ENCODE measurements around the gene NOL7.
A peak's percentile ranks its signal among the peaks of the same experiment; 100 is the strongest.

DNA sequence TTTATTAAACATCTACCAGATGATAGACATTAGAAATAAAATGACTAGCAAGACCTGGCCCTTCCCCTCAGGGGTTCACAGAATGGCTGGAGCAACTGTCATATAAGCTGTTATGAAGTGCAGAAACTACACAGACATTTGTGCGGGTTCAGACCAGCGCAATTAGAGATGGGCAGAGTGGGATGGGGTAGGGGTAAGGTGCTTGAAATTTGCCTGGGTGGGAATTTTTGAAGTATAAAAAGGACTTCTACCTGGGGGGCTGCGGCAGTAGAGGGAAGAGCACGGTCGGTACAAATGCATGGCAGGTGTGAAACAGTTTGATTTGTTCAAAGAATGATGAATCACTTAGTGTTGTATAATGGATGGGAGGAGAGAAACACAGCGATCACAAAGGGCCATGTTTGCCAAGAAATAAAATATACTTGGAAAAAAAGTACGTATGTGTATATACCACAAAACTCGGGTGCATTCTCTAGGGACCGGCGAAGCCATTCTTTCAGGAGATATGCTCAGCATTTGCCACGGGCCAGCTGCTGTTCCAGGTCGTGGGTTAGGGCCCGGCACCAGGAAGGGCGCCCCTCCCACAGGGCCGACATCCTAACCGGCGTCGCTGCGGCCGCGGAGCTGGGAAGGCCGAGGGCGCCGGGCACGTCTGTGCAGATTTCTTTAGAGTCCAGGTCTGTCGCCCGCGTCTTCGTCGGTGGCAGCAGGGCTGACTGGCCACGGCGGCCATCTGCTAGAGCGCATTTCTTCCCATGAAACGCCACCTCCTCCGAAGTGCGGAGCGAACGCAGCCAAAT, 809 bp upstream of the NOL7 start:
- TF ChIP-seq, protein P1, sequence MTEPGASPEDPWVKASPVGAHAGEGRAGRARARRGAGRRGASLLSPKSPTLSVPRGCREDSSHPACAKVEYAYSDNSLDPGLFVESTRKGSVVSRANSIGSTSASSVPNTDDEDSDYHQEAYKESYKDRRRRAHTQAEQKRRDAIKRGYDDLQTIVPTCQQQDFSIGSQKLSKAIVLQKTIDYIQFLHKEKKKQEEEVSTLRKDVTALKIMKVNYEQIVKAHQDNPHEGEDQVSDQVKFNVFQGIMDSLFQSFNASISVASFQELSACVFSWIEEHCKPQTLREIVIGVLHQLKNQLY (CRISPR knock-in tag; IDR thresholded peaks at IDR 0.05) = no peak
- TF ChIP-seq POLR2A (IDR thresholded peaks at IDR 0.05; ENCODE audit: insufficient read depth in 1 of 2, low read depth in 2 of 2, low read length in 2 of 2) (0 out of 4 replicates have a peak, but pooled peaks of 1 of the 2 experiments have one; percentile 11), NR1H2 (CRISPR knock-in tag; IDR thresholded peaks at IDR 0.05; ENCODE audit: borderline replicate concordance, low read depth) (0 out of 2 replicates have a peak, but pooled peaks have one; percentile 18), IKZF1 (IDR thresholded peaks at IDR 0.05) (no peak), DMAP1 (CRISPR knock-in tag; IDR thresholded peaks at IDR 0.05) (no peak), CC2D1A (CRISPR knock-in tag; IDR thresholded peaks at IDR 0.05) (no peak), TBX2 (CRISPR knock-in tag; IDR thresholded peaks at IDR 0.05; ENCODE audit: borderline replicate concordance) (no peak), ARNTL (CRISPR knock-in tag; IDR thresholded peaks at IDR 0.05) (no peak)
- TF ChIP-seq, protein P2, sequence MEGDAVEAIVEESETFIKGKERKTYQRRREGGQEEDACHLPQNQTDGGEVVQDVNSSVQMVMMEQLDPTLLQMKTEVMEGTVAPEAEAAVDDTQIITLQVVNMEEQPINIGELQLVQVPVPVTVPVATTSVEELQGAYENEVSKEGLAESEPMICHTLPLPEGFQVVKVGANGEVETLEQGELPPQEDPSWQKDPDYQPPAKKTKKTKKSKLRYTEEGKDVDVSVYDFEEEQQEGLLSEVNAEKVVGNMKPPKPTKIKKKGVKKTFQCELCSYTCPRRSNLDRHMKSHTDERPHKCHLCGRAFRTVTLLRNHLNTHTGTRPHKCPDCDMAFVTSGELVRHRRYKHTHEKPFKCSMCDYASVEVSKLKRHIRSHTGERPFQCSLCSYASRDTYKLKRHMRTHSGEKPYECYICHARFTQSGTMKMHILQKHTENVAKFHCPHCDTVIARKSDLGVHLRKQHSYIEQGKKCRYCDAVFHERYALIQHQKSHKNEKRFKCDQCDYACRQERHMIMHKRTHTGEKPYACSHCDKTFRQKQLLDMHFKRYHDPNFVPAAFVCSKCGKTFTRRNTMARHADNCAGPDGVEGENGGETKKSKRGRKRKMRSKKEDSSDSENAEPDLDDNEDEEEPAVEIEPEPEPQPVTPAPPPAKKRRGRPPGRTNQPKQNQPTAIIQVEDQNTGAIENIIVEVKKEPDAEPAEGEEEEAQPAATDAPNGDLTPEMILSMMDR (CRISPR knock-in tag; IDR thresholded peaks at IDR 0.05) = no peak
- TF ChIP-seq, protein P3, sequence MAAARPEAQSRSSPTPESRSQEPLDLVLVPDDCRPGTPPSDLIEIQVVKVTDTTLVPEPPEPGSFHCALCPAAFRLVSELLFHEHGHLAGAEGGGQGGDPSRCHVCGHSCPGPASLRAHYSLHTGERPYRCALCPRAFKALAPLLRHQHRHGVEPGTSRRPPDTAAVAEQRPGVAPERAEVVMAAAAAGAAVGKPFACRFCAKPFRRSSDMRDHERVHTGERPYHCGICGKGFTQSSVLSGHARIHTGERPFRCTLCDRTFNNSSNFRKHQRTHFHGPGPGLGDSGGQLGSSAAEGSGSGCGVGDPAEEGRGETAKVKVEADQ (CRISPR knock-in tag; IDR thresholded peaks at IDR 0.05; ENCODE audit: borderline replicate concordance) = no peak
